Kidney epithelial cell (primary cell): ENCODE data around the gene DUSP22. TPM values are rescaled to one million over a fixed set of nuclear protein-coding genes. Genes with fewer than 3 reads are reported as not detected.

Experiments
- DNase-seq: peaks from one replicate; pipeline ENCODE4 v3.0.0-alpha.2; 2010; ENCODE audit warnings: low read depth
- H3K27me3 ChIP-seq: 2 replicates; pipeline ENCODE4 v1.6.0; 2011; ENCODE audit warnings: low read length; ENCODE audit not compliant: control insufficient read depth, insufficient read depth
- H3K36me3 ChIP-seq: 2 replicates; pipeline ENCODE4 v1.5.1; 2011; ENCODE audit warnings: low read length; ENCODE audit not compliant: control insufficient read depth, insufficient read depth
- H3K4me3 ChIP-seq: 2 replicates; pipeline ENCODE4 v1.5.1; 2011; ENCODE audit warnings: low read depth, mild to moderate bottlenecking, control low read depth, low read length
- total RNA-seq: library from RNA; depleted of rRNA; stranded (reverse); fragments of >200 nt; gene quantifications from 2 replicates; pipeline ENCODE4 v1.2.3, GENCODE V29; 2015
- TF ChIP-seq, protein P1 (sequence below): IDR thresholded peaks from 2 replicates; pipeline ENCODE4 v1.5.1; 2011; ENCODE audit warnings: mild to moderate bottlenecking, moderate library complexity, low read length, control low read depth, inconsistent platforms; ENCODE audit not compliant: insufficient read depth, poor library complexity, severe bottlenecking

Gene DUSP22
- total RNA-seq, 1 donor from 2014 or later: 35.9 TPM

DNA sequence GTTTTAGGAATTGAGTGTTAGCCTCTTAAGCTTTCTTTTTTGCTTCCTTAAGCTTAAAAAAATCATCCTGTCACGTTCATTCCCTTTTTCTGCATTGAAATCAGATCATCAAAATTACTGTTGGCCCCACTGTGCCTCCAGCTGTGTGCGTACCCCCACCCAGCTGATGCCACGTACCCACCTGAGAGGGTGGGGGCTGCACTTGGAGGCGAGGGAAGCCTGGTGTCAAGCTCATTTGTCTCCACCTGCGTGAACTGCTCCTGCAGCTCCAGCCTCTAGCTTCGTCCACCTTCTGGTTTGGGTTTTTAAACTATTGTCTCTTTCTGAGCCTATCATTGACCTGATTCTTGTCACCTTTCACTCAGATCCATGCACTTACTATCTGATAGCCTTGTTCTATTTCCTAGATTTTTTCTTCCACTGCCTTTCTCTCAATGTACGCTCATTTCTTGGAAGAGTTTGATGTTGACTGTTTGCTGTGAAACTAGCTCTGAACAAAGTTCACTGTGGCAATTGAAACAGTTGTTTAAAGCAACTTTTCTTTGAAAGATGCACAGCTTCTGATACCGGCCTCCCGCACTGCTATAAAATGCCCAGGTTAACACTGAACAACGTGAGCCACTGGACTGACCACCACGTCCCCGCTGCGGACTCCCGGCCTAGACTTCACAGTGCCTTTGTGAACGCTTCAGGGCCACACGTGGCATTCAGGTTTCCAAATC, 69.3 kb downstream of the DUSP22 start:
- no peaks in the 10 kb centered on the region for H3K36me3 ChIP-seq
- DNase-seq: no peak
- TF ChIP-seq, protein P1, sequence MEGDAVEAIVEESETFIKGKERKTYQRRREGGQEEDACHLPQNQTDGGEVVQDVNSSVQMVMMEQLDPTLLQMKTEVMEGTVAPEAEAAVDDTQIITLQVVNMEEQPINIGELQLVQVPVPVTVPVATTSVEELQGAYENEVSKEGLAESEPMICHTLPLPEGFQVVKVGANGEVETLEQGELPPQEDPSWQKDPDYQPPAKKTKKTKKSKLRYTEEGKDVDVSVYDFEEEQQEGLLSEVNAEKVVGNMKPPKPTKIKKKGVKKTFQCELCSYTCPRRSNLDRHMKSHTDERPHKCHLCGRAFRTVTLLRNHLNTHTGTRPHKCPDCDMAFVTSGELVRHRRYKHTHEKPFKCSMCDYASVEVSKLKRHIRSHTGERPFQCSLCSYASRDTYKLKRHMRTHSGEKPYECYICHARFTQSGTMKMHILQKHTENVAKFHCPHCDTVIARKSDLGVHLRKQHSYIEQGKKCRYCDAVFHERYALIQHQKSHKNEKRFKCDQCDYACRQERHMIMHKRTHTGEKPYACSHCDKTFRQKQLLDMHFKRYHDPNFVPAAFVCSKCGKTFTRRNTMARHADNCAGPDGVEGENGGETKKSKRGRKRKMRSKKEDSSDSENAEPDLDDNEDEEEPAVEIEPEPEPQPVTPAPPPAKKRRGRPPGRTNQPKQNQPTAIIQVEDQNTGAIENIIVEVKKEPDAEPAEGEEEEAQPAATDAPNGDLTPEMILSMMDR: no peak
- no peak overlapping the region for H3K4me3 ChIP-seq
- no peaks in the 10 kb centered on the region for H3K27me3 ChIP-seq

DNA sequence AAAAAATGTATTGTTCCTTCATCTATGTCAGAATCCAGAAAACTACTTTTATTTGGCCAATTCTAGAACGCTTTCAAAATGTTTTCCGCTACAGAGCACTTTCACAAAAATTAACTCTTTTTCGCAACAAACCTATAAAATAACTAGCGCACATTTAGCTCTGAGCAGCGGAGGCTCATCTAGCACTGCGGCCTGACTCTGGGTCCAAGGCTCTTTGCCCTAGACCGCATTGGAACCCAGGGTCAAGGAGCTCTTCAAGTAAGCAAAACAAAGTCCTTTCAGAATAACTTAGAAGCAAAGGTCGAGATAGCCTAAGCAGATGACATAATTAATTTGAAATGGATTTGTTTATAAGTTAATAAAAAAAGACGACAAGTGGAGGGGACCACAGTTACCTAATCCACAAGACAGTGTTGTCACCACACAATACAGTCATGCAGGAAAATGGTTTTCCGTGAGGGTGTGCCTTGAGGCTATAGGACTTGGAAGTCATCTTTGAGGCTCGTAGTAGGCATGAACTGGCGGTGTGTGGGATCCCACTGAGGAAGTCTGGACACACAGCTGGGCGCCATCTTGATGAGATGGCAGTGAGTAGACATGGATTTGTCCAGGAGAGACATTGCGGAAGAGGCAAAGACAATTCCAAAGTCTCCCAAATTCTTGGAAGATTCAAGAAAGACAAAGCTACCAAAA, 70.1 kb downstream of the DUSP22 start:
- DNase-seq: no peak
- H3K36me3 ChIP-seq: no peaks in the 10 kb centered on the region
- no peak overlapping the region for H3K4me3 ChIP-seq
- no peaks in the 10 kb centered on the region for H3K27me3 ChIP-seq
- TF ChIP-seq, protein P1: no peak

DNA sequence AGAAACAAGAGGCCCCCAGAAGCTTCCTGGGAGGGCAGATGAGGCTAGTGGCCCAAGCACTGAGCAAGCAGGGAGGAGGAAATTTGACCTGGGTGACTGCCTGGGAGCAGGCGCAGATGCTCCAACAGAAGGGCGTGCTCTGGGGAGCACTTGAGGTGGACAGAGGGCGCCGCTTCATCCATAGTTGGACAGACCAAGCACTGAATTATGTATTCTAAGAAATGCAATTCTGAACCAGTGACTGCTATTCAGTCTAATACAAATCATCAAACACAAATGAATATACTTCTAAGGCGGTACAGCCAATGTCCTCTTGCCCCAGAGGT, 70.6 kb downstream of the DUSP22 start:
- no peaks in the 10 kb centered on the region for H3K27me3 ChIP-seq
- no peak for DNase-seq
- no peaks in the 10 kb centered on the region for H3K36me3 ChIP-seq

DNA sequence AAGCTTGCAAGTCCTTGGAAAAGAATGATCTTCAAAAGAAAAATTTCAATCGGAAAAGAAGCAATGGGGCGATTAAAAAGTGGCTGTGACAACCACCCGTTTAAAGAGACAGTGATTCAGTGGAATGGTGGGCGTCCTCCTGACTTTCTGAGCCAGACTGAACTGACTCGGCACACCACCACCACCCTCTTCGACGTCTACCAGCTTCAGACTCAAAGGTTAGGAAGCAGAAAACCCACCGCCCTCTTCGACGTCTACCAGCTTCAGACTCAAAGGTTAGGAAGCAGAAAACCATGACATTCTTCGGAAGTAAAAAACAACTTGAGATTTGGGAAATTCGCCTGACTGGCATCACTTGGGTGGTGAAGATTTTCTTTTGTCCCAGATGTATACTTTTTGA, 71.0 kb downstream of the DUSP22 start:
- H3K27me3 ChIP-seq: peaks cover 3% of the 10 kb centered on the region
- DNase-seq: no peak
- TF ChIP-seq, protein P1: no peak
- H3K4me3 ChIP-seq: no peak overlapping the region
- no peaks in the 10 kb centered on the region for H3K36me3 ChIP-seq

More for the DNA sequence above, 70.6 kb downstream of the DUSP22 start:
- TF ChIP-seq, protein P1: no peak
- no peak overlapping the region for H3K4me3 ChIP-seq

DNA sequence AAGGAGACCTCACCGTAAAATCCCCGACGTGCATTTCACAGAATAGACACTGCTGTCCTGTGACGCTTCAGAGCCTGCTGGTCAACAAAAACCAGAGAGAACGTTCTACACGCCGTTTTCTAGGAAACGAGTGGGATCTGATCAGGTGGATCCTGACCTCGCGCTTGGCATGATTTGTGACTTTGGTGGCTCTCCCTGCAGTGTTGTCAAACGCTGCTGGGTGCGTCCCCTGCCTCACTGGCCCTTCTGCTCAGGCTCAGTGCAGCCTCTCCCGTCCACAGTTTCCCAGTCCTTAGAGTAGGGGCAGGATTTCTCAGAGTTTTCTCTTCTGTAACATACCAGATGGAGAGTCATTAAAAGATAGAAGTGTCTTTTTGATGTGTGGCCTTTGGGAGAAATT, 71.6 kb downstream of the DUSP22 start:
- TF ChIP-seq, protein P1: no peak
- Histone ChIP-seq H3K36me3 (no peaks in the 10 kb centered on the region), H3K27me3 (peaks cover 4% of the 10 kb centered on the region), H3K4me3 (no peak overlapping the region)
- no peak for DNase-seq
